OCI-LY3 (cell line): ENCODE measurements around the gene PRR23E.

ENCODE experiments used
- H2AFZ ChIP-seq: fragments of 200-600, 300-600 bp; shearing (Covaris generic); 2 replicates; pipeline ENCODE4 v1.6.0; 2014; ENCODE audit warnings: antibody characterized with exemption, low read depth, low read length
- H3K27ac ChIP-seq: fragments of 200-600, 300-600 bp; sonication (generic); 2 replicates; pipeline ENCODE4 v1.5.1; 2014; ENCODE audit warnings: mild to moderate bottlenecking, low read length, moderate library complexity, mixed read lengths
- H3K27me3 ChIP-seq: fragments of 200-600, 300-600 bp; sonication (generic); 2 replicates; pipeline ENCODE4 v1.6.1; 2014; ENCODE audit warnings: low read depth, low read length, mixed read lengths
- H3K36me3 ChIP-seq: fragments of 200-600, 300-600 bp; sonication (generic); replicated peaks from 2 replicates; pipeline ENCODE3; 2014; ENCODE audit warnings: low read depth, low read length, mixed read lengths
- H3K4me1 ChIP-seq: fragments of 300-600, 200-600 bp; sonication (generic); 2 replicates; pipeline ENCODE4 v1.6.1; 2014; ENCODE audit warnings: low read length, mixed read lengths
- H3K4me2 ChIP-seq: fragments of 200-600, 300-600 bp; sonication (generic); 2 replicates; pipeline ENCODE4 v1.6.1; 2014; ENCODE audit warnings: low read length, mixed read lengths
- H3K4me3 ChIP-seq: fragments of 300-600, 200-600 bp; sonication (generic); 2 replicates; pipeline ENCODE4 v1.5.1; 2014; ENCODE audit warnings: antibody characterized with exemption, mild to moderate bottlenecking, low read length, moderate library complexity
- H3K79me2 ChIP-seq: fragments of 300-600, 200-600 bp; shearing (Covaris generic); 2 replicates; pipeline ENCODE4 v1.6.1; 2014; ENCODE audit warnings: mild to moderate bottlenecking, low read length, mixed read lengths
- H3K9ac ChIP-seq: fragments of 300-600, 200-600 bp; shearing (Covaris generic); 2 replicates; pipeline ENCODE4 v1.6.0; 2014; ENCODE audit warnings: mild to moderate bottlenecking, low read length, moderate library complexity
- H3K9me3 ChIP-seq: fragments of 200-600, 300-600 bp; shearing (Covaris generic); 2 replicates; pipeline ENCODE4 v1.6.1; 2014; ENCODE audit warnings: low read length, mixed read lengths; ENCODE audit not compliant: insufficient read depth
- H4K20me1 ChIP-seq: fragments of 200-600, 300-600 bp; sonication (generic); 2 replicates; pipeline ENCODE4 v1.6.1; 2016; ENCODE audit warnings: low read length, mixed read lengths; ENCODE audit not compliant: insufficient read depth
- CTCF ChIP-seq: fragments of 200-600, 300-600 bp; sonication (generic); IDR thresholded peaks from 2 replicates; pipeline ENCODE4 v1.5.1; 2014; ENCODE audit warnings: antibody characterized with exemption, low read length, low read depth
- EZH2phosphoT487 ChIP-seq: fragments of 200-600 bp; shearing (Covaris generic); IDR thresholded peaks from 2 replicates; pipeline ENCODE4 v1.6.1; 2018; ENCODE audit warnings: antibody characterized with exemption, mixed run types, low read depth

PRR23E gene

GRCh38 chr3:127157171-127157828 lies 35.6 kb upstream of the PRR23E start:
- Histone ChIP-seq H3K9ac (no peak overlapping the region), H3K27ac (no peak overlapping the region), H3K27me3 (peaks cover 6% of the 10 kb centered on the region; the same call in 1 of the 2 replicates)

GRCh38 chr3:127158614-127159229 lies 34.2 kb upstream of the PRR23E start:
- no peaks in the 10 kb centered on the region for H3K9me3 ChIP-seq
- no peak overlapping the region for H3K4me2 ChIP-seq
- H3K4me1 ChIP-seq = no peaks in the 10 kb centered on the region
- peaks cover 8% of the 10 kb centered on the region; the same call in 1 of the 2 replicates for H3K27me3 ChIP-seq
- H3K36me3 ChIP-seq = no peaks in the 10 kb centered on the region
- H3K27ac ChIP-seq = no peak overlapping the region
- H2AFZ ChIP-seq = no peak overlapping the region
- H3K9ac ChIP-seq = no peak overlapping the region
- TF ChIP-seq EZH2phosphoT487 (no peak), CTCF (no peak)
- no peaks in the 10 kb centered on the region for H3K79me2 ChIP-seq
- H3K4me3 ChIP-seq = no peak overlapping the region
- H4K20me1 ChIP-seq = no peaks in the 10 kb centered on the region

More at GRCh38 chr3:127157171-127157828, 35.6 kb upstream of the PRR23E start:
- H3K36me3 ChIP-seq = no peaks in the 10 kb centered on the region
- no peak overlapping the region for H3K4me2 ChIP-seq
- no peaks in the 10 kb centered on the region for H4K20me1 ChIP-seq
- no peak overlapping the region for H3K4me3 ChIP-seq
- no peaks in the 10 kb centered on the region for H3K9me3 ChIP-seq
- H2AFZ ChIP-seq = no peak overlapping the region
- TF ChIP-seq CTCF (no peak), EZH2phosphoT487 (no peak)
- no peaks in the 10 kb centered on the region for H3K4me1 ChIP-seq
- H3K79me2 ChIP-seq = no peaks in the 10 kb centered on the region

- Histone ChIP-seq H3K4me2 (no peak overlapping the region), H3K27ac (no peak overlapping the region), H3K79me2 (no peaks in the 10 kb centered on the region), H3K36me3 (no peaks in the 10 kb centered on the region), H4K20me1 (no peaks in the 10 kb centered on the region), H3K9me3 (no peaks in the 10 kb centered on the region), H2AFZ (no peak overlapping the region), H3K4me1 (no peaks in the 10 kb centered on the region), H3K4me3 (no peak overlapping the region), H3K27me3 (peaks cover 8% of the 10 kb centered on the region; the same call in 1 of the 2 replicates), H3K9ac (no peak overlapping the region)
- TF ChIP-seq EZH2phosphoT487 = no peak
- TF ChIP-seq CTCF = no peak
These were observed 33.4 kb upstream of the PRR23E start for GRCh38 chr3:127159543-127159942.

- TF ChIP-seq CTCF (no peak), EZH2phosphoT487 (no peak)
- no peak overlapping the region for H3K4me3 ChIP-seq
- H3K9me3 ChIP-seq = no peaks in the 10 kb centered on the region
- H3K27me3 ChIP-seq = peaks cover 8% of the 10 kb centered on the region; the same call in 1 of the 2 replicates
- no peak overlapping the region for H3K27ac ChIP-seq
- no peaks in the 10 kb centered on the region for H4K20me1 ChIP-seq
- no peak overlapping the region for H3K9ac ChIP-seq
- no peaks in the 10 kb centered on the region for H3K79me2 ChIP-seq
- H2AFZ ChIP-seq = no peak overlapping the region
- no peak overlapping the region for H3K4me2 ChIP-seq
- no peaks in the 10 kb centered on the region for H3K36me3 ChIP-seq
- H3K4me1 ChIP-seq = no peaks in the 10 kb centered on the region
These were observed 31.7 kb upstream of the PRR23E start for GRCh38 chr3:127161236-127161635.
